Fibroblast of skin of right quadriceps (primary cell): ENCODE results near the gene MSH2.
"Not testable (repeated sequence)": the region's sequence is repeated elsewhere in the genome, so short reads cannot be mapped to it uniquely, and the experiment has no call there.

Experiments used
- DNase-seq: peaks from one replicate; pipeline ENCODE4 v3.0.0-alpha.2; 2013

The MSH2 gene

GRCh38 chr2:47485751-47486300 lies 82.9 kb downstream of the MSH2 start:
- peak; percentile 45 for DNase-seq

- DNase-seq: no peak
Measured at GRCh38 chr2:47486841-47487497, 84.0 kb downstream of the MSH2 start.

- DNase-seq: no peak
Measured at GRCh38 chr2:47487498-47487875, 84.5 kb downstream of the MSH2 start.

GRCh38 chr2:47488870-47489584 lies 86.1 kb downstream of the MSH2 start:
- peak; percentile 88 for DNase-seq

GRCh38 chr2:47490406-47490805 lies 87.5 kb downstream of the MSH2 start:
- no peak for DNase-seq

- DNase-seq: no peak
Measured at GRCh38 chr2:47493317-47494035, 90.5 kb downstream of the MSH2 start.

GRCh38 chr2:47494267-47495130 lies 91.5 kb downstream of the MSH2 start:
- DNase-seq: no peak

GRCh38 chr2:47497843-47498460 lies 95.0 kb downstream of the MSH2 start:
- no peak for DNase-seq

- DNase-seq: no peak
Measured at GRCh38 chr2:47499093-47499492, 96.1 kb downstream of the MSH2 start.

- DNase-seq: no peak
Measured at GRCh38 chr2:47499621-47500309, 96.8 kb downstream of the MSH2 start.

- DNase-seq: peak; percentile 55
Measured at GRCh38 chr2:47501374-47502200, 98.6 kb downstream of the MSH2 start.

- not testable (repeated sequence) for DNase-seq
Measured at GRCh38 chr2:47502498-47502897, 99.5 kb downstream of the MSH2 start.

GRCh38 chr2:47503481-47504070 lies 100.6 kb downstream of the MSH2 start:
- DNase-seq: no peak

- DNase-seq: no peak
Measured at GRCh38 chr2:47504174-47504810, 101.3 kb downstream of the MSH2 start.

GRCh38 chr2:47506024-47506423 lies 103.1 kb downstream of the MSH2 start:
- no peak for DNase-seq

GRCh38 chr2:47506436-47506835 lies 103.5 kb downstream of the MSH2 start:
- no peak for DNase-seq

- no peak for DNase-seq
Measured at GRCh38 chr2:47508080-47508479, 105.1 kb downstream of the MSH2 start.

GRCh38 chr2:47508641-47509040 lies 105.7 kb downstream of the MSH2 start:
- DNase-seq: no peak

GRCh38 chr2:47509250-47509649 lies 106.3 kb downstream of the MSH2 start:
- DNase-seq: peak; percentile 14
